ENCODE results near the gene CCSER1. TPM values are rescaled to one million over a fixed set of nuclear protein-coding genes. Genes with fewer than 3 reads are reported as not detected.
A peak's percentile ranks its signal among the peaks of the same experiment; 100 is the strongest.

Gene CCSER1
- total and polyA plus RNA-seq, 2 of the 8 experiments (the other 6 are each of a cell fraction or from before 2014, with no cell fraction given): 0.26 to 0.84 TPM

- H3K9ac ChIP-seq (replicated peaks in 1 of 4; ENCODE audit: extremely low read depth in 1 of 4, low read depth in 3 of 4, low read length in 3 of 4): no peak overlapping the region
- no peaks in the 10 kb centered on the region for H3K36me3 ChIP-seq (ENCODE audit: control insufficient read depth in 2 of 4, insufficient read depth in 4 of 4, low read length in 3 of 4)
- peaks cover 13% of the 10 kb centered on the region for H3K23me2 ChIP-seq (ENCODE audit: low read depth, low read length)
- H3K79me1 ChIP-seq (ENCODE audit: low read depth, low read length): no peaks in the 10 kb centered on the region
- H3K79me2 ChIP-seq (ENCODE audit: control insufficient read depth in 1 of 2, insufficient read depth in 2 of 2, low read length in 2 of 2): no peaks in the 10 kb centered on the region
- no peak overlapping the region for H2BK120ac ChIP-seq (replicated peaks; ENCODE audit: low read depth, low read length)
- peak overlapping the region; percentile 87 to 92 for H3K4me2 ChIP-seq (ENCODE audit: insufficient read depth in 1 of 2, low read depth in 2 of 2, low read length in 2 of 2)
- H3K27ac ChIP-seq (ENCODE audit: low read depth, low read length): no peak overlapping the region
- no peak overlapping the region for H2BK5ac ChIP-seq (ENCODE audit: low read depth, low read length)
- no peak overlapping the region for H2BK15ac ChIP-seq (ENCODE audit: low read length)
- peak overlapping the region; percentile 69 to 87 (median 78) for H3K4me3 ChIP-seq (ENCODE audit: extremely low read depth in 1 of 4, insufficient read depth in 2 of 4, low read depth in 3 of 4, low read length in 4 of 4)
- H3K23ac ChIP-seq (ENCODE audit: insufficient read length): no peak overlapping the region
- H3K9me3 ChIP-seq (ENCODE audit: insufficient read depth in 2 of 2, low read depth in 1 of 2, low read length in 1 of 2): no peaks in the 10 kb centered on the region
- ChIA-PET CTCF (ENCODE audit: partially characterized antibody) (interaction anchor here (1.0 kb wide), 1 partner anchor 172 kb away, joined by 3 read pairs; no protein-coding TSS in a partner anchor), POLR2A (ENCODE audit: partially characterized antibody) (interaction anchor here (1.2 kb wide), 1 partner anchor 70 kb away, joined by 3 read pairs; no protein-coding TSS in a partner anchor)
- H2BK12ac ChIP-seq (ENCODE audit: low read depth, low read length): no peak overlapping the region
- H4K8ac ChIP-seq (ENCODE audit: extremely low read depth, insufficient read depth, low read length): no peak overlapping the region
- 46% methylated on average over 8 of the region's 8 CpGs; no CpG with 5 or more reads in 1 of the 2 experiments for WGBS, 2 experiments (ENCODE audit: extremely low coverage in 1 of 2, insufficient coverage in 1 of 2, insufficient read length in 1 of 2, insufficient replicate concordance in 2 of 2, low coverage in 1 of 2, low lambda C conversion rate in 2 of 2, missing lambda C conversion rate in 1 of 2)
- no peak overlapping the region for H2AFZ ChIP-seq (ENCODE audit: low read length)
- H3K27me3 ChIP-seq (replicated peaks in 1 of 4; ENCODE audit: control insufficient read depth in 3 of 4, extremely low read depth in 1 of 4, insufficient read depth in 3 of 4, low read length in 3 of 4): peaks cover 0 to 28% (median 14%) of the 10 kb centered on the region in 4 experiments; a peak in 6 of 7 replicates
- H3K18ac ChIP-seq (ENCODE audit: extremely low read depth, low read length): no peak overlapping the region
- H3K4ac ChIP-seq (replicated peaks; ENCODE audit: insufficient read length, low read depth, low read length): no peak overlapping the region
- DNase-seq (ENCODE audit: low read depth in 1 of 2, low spot score in 2 of 2) (no peak), FAIRE-seq (peak; percentile 55)
- H4K91ac ChIP-seq (replicated peaks; ENCODE audit: insufficient read length, low read length): no peak overlapping the region
- H2BK20ac ChIP-seq (ENCODE audit: low read length): no peak overlapping the region
- no peak overlapping the region for H3K56ac ChIP-seq (replicated peaks; ENCODE audit: insufficient read length, low read depth, low read length)
- no peak overlapping the region for H4K5ac ChIP-seq (ENCODE audit: insufficient read length, low read depth, low read length)
- peaks cover 2 to 9% (median 5%) of the 10 kb centered on the region in 4 experiments; a peak in 4 of 7 replicates for H3K4me1 ChIP-seq (replicated peaks in 1 of 4; ENCODE audit: control insufficient read depth in 3 of 4, insufficient read depth in 4 of 4, low read length in 3 of 4)
- H2AK5ac ChIP-seq (ENCODE audit: low read depth, low read length): no peak overlapping the region
- no peaks in the 10 kb centered on the region for H4K20me1 ChIP-seq (replicated peaks in 1 of 2; ENCODE audit: control insufficient read depth in 1 of 2, insufficient read depth in 2 of 2, low read length in 2 of 2)
- no peak overlapping the region for H3K14ac ChIP-seq (ENCODE audit: insufficient read length)
- TF ChIP-seq CTCF (IDR thresholded peaks at IDR 0.05; ENCODE audit: control extremely low read depth in 1 of 3, insufficient read depth in 1 of 3, low read depth in 1 of 3, low read length in 3 of 3) (no peak), SIRT6 (IDR thresholded peaks at IDR 0.05; ENCODE audit: low read length) (no peak), SAP30 (IDR thresholded peaks at IDR 0.05; ENCODE audit: insufficient read depth, insufficient replicate concordance, low read length) (no peak), TCF12 (IDR thresholded peaks at IDR 0.05; ENCODE audit: low read depth, low read length) (no peak), RFX5 (IDR thresholded peaks at IDR 0.05; ENCODE audit: borderline replicate concordance, low read depth, low read length) (no peak), KDM5A (IDR thresholded peaks at IDR 0.05; ENCODE audit: low read length) (no peak), POLR2AphosphoS5 (IDR thresholded peaks at IDR 0.05; ENCODE audit: low read depth, low read length) (no peak), MAFK (IDR thresholded peaks at IDR 0.05; ENCODE audit: low read depth, low read length) (no peak), NANOG (IDR thresholded peaks at IDR 0.05; ENCODE audit: insufficient read depth, low read depth, low read length, poor library complexity, severe bottlenecking) (no peak), BCL11A (IDR thresholded peaks at IDR 0.05; ENCODE audit: low read depth in 2 of 2, low read length in 2 of 2) (no peak), JUND (IDR thresholded peaks at IDR 0.05; ENCODE audit: low read length) (no peak), KDM1A (IDR thresholded peaks at IDR 0.05; ENCODE audit: borderline replicate concordance, low read length) (no peak)
These were observed 389 bp upstream of the CCSER1 start for GRCh38 chr4:90126805-90127204.
